ENCODE measurements around the gene PCCB.

The PCCB gene

GRCh38 chr3:136283627-136284026 is 33.5 kb downstream of the PCCB start:
- no peak overlapping the region for H3K27ac ChIP-seq (ENCODE audit: low read depth, low read length)
- H3K27me3 ChIP-seq (ENCODE audit: insufficient read depth, low read length), result no peaks in the 10 kb centered on the region
- peaks cover 47% of the 10 kb centered on the region for H3K36me3 ChIP-seq (ENCODE audit: insufficient read depth, low read length)
- H3K9ac ChIP-seq (ENCODE audit: low read depth, low read length), result no peak overlapping the region
- no peaks in the 10 kb centered on the region; the same call in 1 of the 2 replicates for H3K4me1 ChIP-seq (ENCODE audit: insufficient read depth, low read length)
- H3K9me3 ChIP-seq (ENCODE audit: insufficient read depth, low read depth, low read length), result peaks cover 19% of the 10 kb centered on the region; the same call in 1 of the 2 replicates
- WGBS, result 97% methylated on average over 5 of the region's 6 CpGs
- H3K4me3 ChIP-seq (ENCODE audit: low read length), result no peak overlapping the region

DNA sequence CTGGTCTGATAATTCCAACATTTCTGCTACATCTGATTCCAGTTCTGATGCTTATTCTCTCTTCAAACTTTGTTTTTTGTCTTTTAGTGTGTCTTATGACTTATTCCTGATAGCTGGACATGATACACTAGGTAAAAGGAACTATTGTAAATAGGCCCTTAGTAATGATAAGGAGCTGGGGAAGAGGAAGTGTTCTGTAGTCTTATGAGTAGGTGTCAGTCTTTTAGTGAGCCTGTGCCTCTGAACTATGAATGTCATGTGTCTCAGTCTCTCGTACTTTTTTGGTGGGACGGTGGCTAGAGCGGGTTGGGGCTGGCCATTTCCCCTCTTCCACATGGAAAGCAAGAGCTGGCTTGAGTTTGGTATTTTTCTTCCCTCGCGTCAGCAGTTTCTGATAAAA is 41.2 kb downstream of the PCCB start:
- H3K9me3 ChIP-seq (ENCODE audit: insufficient read depth, low read depth, low read length), result no peaks in the 10 kb centered on the region
- H3K27ac ChIP-seq (ENCODE audit: low read depth, low read length), result no peak overlapping the region
- H3K27me3 ChIP-seq (ENCODE audit: insufficient read depth, low read length), result no peaks in the 10 kb centered on the region
- peaks cover 31% of the 10 kb centered on the region for H3K36me3 ChIP-seq (ENCODE audit: insufficient read depth, low read length)
- WGBS, result 93% methylated on average over 5 of the region's 5 CpGs
- no peaks in the 10 kb centered on the region for H3K4me1 ChIP-seq (ENCODE audit: insufficient read depth, low read length)
- no peak overlapping the region for H3K9ac ChIP-seq (ENCODE audit: low read depth, low read length)
- no peak overlapping the region for H3K4me3 ChIP-seq (ENCODE audit: low read length)

DNA sequence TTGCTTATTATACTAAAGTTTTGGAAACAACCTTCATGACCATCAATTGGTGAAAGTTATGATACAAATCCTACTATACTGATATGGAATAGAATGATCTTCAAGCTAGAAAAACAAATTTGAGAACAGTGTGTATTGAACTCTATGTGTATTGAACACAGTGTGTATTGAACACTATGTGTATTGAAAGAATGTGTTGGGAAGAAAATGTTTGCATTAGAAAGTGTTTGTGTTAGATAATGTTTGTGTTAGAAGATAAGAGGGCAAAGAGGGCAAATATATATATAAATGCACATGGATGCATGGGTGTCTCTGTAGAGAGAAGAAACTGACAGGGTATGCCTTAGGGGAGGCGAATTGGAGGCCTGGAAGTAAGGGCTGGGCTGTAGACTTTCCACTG is 42.4 kb downstream of the PCCB start:
- peaks cover 8% of the 10 kb centered on the region for H3K4me1 ChIP-seq (ENCODE audit: insufficient read depth, low read length)
- H3K27me3 ChIP-seq (ENCODE audit: insufficient read depth, low read length), result no peaks in the 10 kb centered on the region
- no peak overlapping the region for H3K9ac ChIP-seq (ENCODE audit: low read depth, low read length)
- H3K27ac ChIP-seq (ENCODE audit: low read depth, low read length), result no peak overlapping the region
- H3K4me3 ChIP-seq (ENCODE audit: low read length), result no peak overlapping the region
- no peaks in the 10 kb centered on the region for H3K9me3 ChIP-seq (ENCODE audit: insufficient read depth, low read depth, low read length)
- WGBS, result 100% methylated on average over 1 of the region's 1 CpG
- H3K36me3 ChIP-seq (ENCODE audit: insufficient read depth, low read length), result peaks cover 28% of the 10 kb centered on the region

DNA sequence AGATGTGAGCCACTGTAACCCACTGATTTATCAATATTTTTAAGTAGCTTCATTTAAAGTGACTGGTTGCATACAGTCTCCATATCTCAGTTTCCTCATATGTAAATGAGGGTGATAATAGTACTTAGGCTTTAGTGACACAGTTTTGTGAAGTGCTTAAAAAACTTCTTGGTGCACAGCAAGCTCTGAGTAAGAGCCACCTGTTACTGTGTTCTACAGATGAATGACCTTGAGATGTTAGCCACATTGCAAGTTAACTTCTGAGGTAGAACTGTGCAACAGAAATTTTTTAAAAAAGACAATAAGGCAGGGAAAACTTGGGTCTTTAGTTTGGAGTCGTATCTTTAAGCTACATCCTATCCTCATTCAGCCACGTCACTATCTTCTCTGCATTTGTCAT is 43.1 kb downstream of the PCCB start:
- 86% methylated on average over 2 of the region's 2 CpGs for WGBS
- no peaks in the 10 kb centered on the region for H3K9me3 ChIP-seq (ENCODE audit: insufficient read depth, low read depth, low read length)
- no peak overlapping the region for H3K9ac ChIP-seq (ENCODE audit: low read depth, low read length)
- H3K27ac ChIP-seq (ENCODE audit: low read depth, low read length), result no peak overlapping the region
- H3K4me1 ChIP-seq (ENCODE audit: insufficient read depth, low read length), result peaks cover 10% of the 10 kb centered on the region
- H3K27me3 ChIP-seq (ENCODE audit: insufficient read depth, low read length), result no peaks in the 10 kb centered on the region
- peaks cover 32% of the 10 kb centered on the region for H3K36me3 ChIP-seq (ENCODE audit: insufficient read depth, low read length)
- H3K4me3 ChIP-seq (ENCODE audit: low read length), result no peak overlapping the region

DNA sequence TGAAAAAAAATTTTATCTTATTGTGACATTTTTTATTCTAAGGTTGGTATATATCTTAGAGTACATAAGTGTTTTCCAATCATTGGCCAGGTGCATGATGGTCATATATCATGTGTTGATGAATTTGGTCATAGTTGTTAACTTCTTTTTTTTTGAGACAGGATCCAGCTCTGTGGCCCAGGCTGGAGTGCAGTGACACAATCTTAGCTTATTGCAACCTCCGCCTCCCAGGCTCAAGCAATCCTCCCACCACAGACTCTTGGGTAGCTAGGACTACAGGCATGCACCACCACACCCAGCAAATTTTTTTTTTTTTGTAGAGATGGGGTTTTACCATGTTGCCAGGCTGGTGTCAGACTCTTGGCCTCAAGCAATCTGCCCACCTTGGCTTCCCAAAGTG is 44.0 kb downstream of the PCCB start:
- 100% methylated on average over 1 of the region's 1 CpG for WGBS
- H3K4me3 ChIP-seq (ENCODE audit: low read length), result no peak overlapping the region
- no peaks in the 10 kb centered on the region for H3K9me3 ChIP-seq (ENCODE audit: insufficient read depth, low read depth, low read length)
- H3K9ac ChIP-seq (ENCODE audit: low read depth, low read length), result no peak overlapping the region
- H3K4me1 ChIP-seq (ENCODE audit: insufficient read depth, low read length), result peaks cover 10% of the 10 kb centered on the region
- no peak overlapping the region for H3K27ac ChIP-seq (ENCODE audit: low read depth, low read length)
- H3K27me3 ChIP-seq (ENCODE audit: insufficient read depth, low read length), result no peaks in the 10 kb centered on the region
- peaks cover 41% of the 10 kb centered on the region for H3K36me3 ChIP-seq (ENCODE audit: insufficient read depth, low read length)

DNA sequence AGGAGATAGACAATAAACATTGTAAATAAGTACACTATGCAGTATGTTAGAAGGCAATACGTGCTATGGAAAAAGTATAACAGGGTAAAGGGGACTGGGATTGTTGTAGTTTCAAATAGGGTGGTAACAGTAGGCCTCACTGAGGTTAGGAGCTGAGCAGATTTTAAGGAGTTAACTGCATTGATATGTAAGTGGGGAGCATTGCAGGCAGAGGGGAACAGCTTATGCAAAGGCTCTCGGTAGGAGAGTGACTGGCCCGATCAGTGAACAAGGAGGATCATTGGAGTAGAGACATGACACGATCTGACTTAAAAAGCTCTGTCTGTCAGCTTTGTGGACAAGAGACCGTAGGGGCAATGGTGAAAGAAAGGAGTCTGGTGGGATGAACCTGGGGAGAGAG is 46.8 kb downstream of the PCCB start:
- no peak overlapping the region for H3K4me3 ChIP-seq (ENCODE audit: low read length)
- H3K27ac ChIP-seq (ENCODE audit: low read depth, low read length), result peak overlapping the region; percentile 16; the same call in 1 of the 2 replicates
- H3K27me3 ChIP-seq (ENCODE audit: insufficient read depth, low read length), result no peaks in the 10 kb centered on the region
- no peak overlapping the region for H3K9ac ChIP-seq (ENCODE audit: low read depth, low read length)
- H3K9me3 ChIP-seq (ENCODE audit: insufficient read depth, low read depth, low read length), result no peaks in the 10 kb centered on the region
- H3K36me3 ChIP-seq (ENCODE audit: insufficient read depth, low read length), result peaks cover 67% of the 10 kb centered on the region
- WGBS, result 18% methylated on average over 5 of the region's 5 CpGs
- H3K4me1 ChIP-seq (ENCODE audit: insufficient read depth, low read length), result peaks cover 10% of the 10 kb centered on the region

DNA sequence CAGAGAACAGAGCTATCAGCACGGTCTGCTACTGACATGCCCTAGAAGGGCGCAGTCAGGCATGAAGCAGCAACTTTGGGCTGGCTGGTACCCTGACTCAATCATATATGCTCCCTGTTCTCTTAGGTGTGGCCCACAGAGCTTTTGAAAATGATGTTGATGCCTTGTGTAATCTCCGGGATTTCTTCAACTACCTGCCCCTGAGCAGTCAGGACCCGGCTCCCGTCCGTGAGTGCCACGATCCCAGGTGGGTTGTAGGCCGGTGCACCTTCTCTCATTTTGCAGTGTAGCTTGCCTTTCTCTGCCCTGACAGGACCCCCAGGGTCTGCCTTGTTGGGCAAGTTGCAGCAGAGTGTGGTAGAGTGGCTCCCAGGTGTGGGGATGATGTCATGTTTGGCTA is 47.7 kb downstream of the PCCB start:
- Histone ChIP-seq H3K36me3 (ENCODE audit: insufficient read depth, low read length) (peaks cover 67% of the 10 kb centered on the region), H3K27me3 (ENCODE audit: insufficient read depth, low read length) (no peaks in the 10 kb centered on the region), H3K4me3 (ENCODE audit: low read length) (no peak overlapping the region), H3K27ac (ENCODE audit: low read depth, low read length) (no peak overlapping the region), H3K9ac (ENCODE audit: low read depth, low read length) (no peak overlapping the region), H3K4me1 (ENCODE audit: insufficient read depth, low read length) (peaks cover 10% of the 10 kb centered on the region), H3K9me3 (ENCODE audit: insufficient read depth, low read depth, low read length) (no peaks in the 10 kb centered on the region)
- WGBS, result 89% methylated on average over 8 of the region's 8 CpGs

DNA sequence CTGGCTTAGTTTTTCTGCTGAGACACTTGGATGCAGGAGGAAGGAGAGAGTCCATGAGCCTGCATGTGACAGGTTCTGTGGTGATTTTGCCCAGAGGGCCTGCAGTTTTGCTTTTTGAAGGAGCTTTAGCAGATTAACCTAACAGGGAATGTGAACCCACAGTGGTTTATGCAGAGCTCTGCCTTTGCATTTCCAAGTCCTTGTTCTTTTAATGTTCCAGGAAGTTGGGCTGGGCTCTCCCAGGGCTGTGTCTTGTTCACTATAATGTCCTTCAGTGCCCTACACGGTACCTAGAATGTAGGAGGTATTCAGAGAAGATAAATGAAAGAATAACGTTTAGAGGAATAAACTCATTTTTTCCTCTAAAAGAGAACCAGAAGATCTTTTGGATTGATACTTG is 50.3 kb downstream of the PCCB start:
- 86% methylated on average over 1 of the region's 2 CpGs for WGBS
- H3K36me3 ChIP-seq (ENCODE audit: insufficient read depth, low read length), result peaks cover 50% of the 10 kb centered on the region
- no peak overlapping the region for H3K4me3 ChIP-seq (ENCODE audit: low read length)
- H3K4me1 ChIP-seq (ENCODE audit: insufficient read depth, low read length), result peaks cover 10% of the 10 kb centered on the region
- H3K27ac ChIP-seq (ENCODE audit: low read depth, low read length), result no peak overlapping the region
- H3K9ac ChIP-seq (ENCODE audit: low read depth, low read length), result no peak overlapping the region
- no peaks in the 10 kb centered on the region for H3K27me3 ChIP-seq (ENCODE audit: insufficient read depth, low read length)
- H3K9me3 ChIP-seq (ENCODE audit: insufficient read depth, low read depth, low read length), result no peaks in the 10 kb centered on the region

- H3K27me3 ChIP-seq (ENCODE audit: insufficient read depth, low read length), result no peaks in the 10 kb centered on the region
Observed at GRCh38 chr3:136305879-136306278, 55.7 kb downstream of the PCCB start.

DNA sequence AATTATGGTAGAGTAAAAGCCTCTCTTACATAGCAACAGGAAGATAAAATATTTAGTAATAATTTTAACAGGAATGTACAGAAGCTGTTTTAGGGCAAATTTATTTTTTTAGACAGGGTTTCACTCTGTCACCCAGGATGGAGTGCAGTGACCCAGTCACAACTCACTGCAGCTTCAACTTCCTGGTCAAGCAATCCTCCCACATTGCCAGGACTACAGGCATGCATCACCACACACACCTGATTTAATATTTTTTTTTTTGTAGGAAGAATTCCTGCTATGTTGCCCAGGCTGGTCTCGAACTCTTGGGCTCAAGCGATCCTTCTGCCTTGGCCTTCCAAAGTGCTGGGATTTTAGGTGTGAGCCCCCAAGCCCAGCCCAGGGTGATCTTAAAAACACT is 61.1 kb downstream of the PCCB start:
- Histone ChIP-seq H3K36me3 (ENCODE audit: insufficient read depth, low read length) (peaks cover 2% of the 10 kb centered on the region; the same call in 1 of the 2 replicates), H3K9me3 (ENCODE audit: insufficient read depth, low read depth, low read length) (peaks cover 5% of the 10 kb centered on the region; the same call in 1 of the 2 replicates), H3K4me1 (ENCODE audit: insufficient read depth, low read length) (no peaks in the 10 kb centered on the region), H3K9ac (ENCODE audit: low read depth, low read length) (no peak overlapping the region), H3K27me3 (ENCODE audit: insufficient read depth, low read length) (no peaks in the 10 kb centered on the region), H3K27ac (ENCODE audit: low read depth, low read length) (no peak overlapping the region), H3K4me3 (ENCODE audit: low read length) (no peak overlapping the region)
- 100% methylated on average over 2 of the region's 2 CpGs for WGBS

More at GRCh38 chr3:136305879-136306278, 55.7 kb downstream of the PCCB start:
- Histone ChIP-seq H3K4me3 (ENCODE audit: low read length) (no peak overlapping the region), H3K4me1 (ENCODE audit: insufficient read depth, low read length) (no peaks in the 10 kb centered on the region), H3K36me3 (ENCODE audit: insufficient read depth, low read length) (peaks cover 10% of the 10 kb centered on the region), H3K9me3 (ENCODE audit: insufficient read depth, low read depth, low read length) (peaks cover 5% of the 10 kb centered on the region; the same call in 1 of the 2 replicates), H3K9ac (ENCODE audit: low read depth, low read length) (no peak overlapping the region), H3K27ac (ENCODE audit: low read depth, low read length) (no peak overlapping the region)
- WGBS, result no CpG with 5 or more reads among the region's 1 CpG

DNA sequence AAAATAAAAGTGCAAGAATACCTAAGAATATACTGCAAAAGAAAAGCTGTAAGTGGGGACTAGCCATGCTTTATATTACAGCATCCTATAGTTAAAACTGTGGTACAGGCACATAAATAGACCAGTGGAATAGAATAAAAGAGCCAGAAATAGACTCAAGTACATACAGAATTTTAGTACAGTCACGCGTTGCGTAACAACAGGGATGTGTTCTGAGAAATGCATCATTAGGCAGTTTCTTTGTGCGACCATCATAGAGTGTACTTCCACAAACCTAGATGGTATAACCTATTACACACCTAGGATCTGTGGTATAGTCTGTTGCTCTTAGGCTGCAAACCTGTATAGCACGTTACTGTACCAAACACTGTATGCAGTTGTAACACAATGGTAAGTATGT is 61.8 kb downstream of the PCCB start:
- H3K27me3 ChIP-seq (ENCODE audit: insufficient read depth, low read length), result no peaks in the 10 kb centered on the region
- H3K4me3 ChIP-seq (ENCODE audit: low read length), result no peak overlapping the region
- no peak overlapping the region for H3K9ac ChIP-seq (ENCODE audit: low read depth, low read length)
- peaks cover 6% of the 10 kb centered on the region; the same call in 1 of the 2 replicates for H3K36me3 ChIP-seq (ENCODE audit: insufficient read depth, low read length)
- H3K27ac ChIP-seq (ENCODE audit: low read depth, low read length), result no peak overlapping the region
- no peaks in the 10 kb centered on the region for H3K9me3 ChIP-seq (ENCODE audit: insufficient read depth, low read depth, low read length)
- no peaks in the 10 kb centered on the region for H3K4me1 ChIP-seq (ENCODE audit: insufficient read depth, low read length)
- 100% methylated on average over 4 of the region's 5 CpGs for WGBS

GRCh38 chr3:136326316-136326715 is 76.2 kb downstream of the PCCB start:
- WGBS, result 95% methylated on average over 5 of the region's 5 CpGs
- Histone ChIP-seq H3K9ac (ENCODE audit: low read depth, low read length) (no peak overlapping the region), H3K36me3 (ENCODE audit: insufficient read depth, low read length) (peaks cover 30% of the 10 kb centered on the region), H3K9me3 (ENCODE audit: insufficient read depth, low read depth, low read length) (peaks cover 16% of the 10 kb centered on the region; the same call in 1 of the 2 replicates), H3K4me3 (ENCODE audit: low read length) (no peak overlapping the region), H3K27me3 (ENCODE audit: insufficient read depth, low read length) (no peaks in the 10 kb centered on the region), H3K27ac (ENCODE audit: low read depth, low read length) (no peak overlapping the region), H3K4me1 (ENCODE audit: insufficient read depth, low read length) (no peaks in the 10 kb centered on the region)

All from HUES64 (cell line).